Body of pancreas (tissue), 4 donors: ENCODE data around the gene PAK4. TPM values are rescaled to one million over a fixed set of nuclear protein-coding genes. Genes with fewer than 3 reads are reported as not detected.

Source experiments
- ATAC-seq: fragments of 150-250 bp; one replicate; pipeline ENCODE4 v1.9.1; 2016
- DNase-seq, 4 donors: peaks; one replicate each; pipeline ENCODE4 v3.0.0-alpha.2; 2019
- H3K27ac ChIP-seq, 4 donors: fragments of 200-600 bp; sonication (generic); 1 replicate in 3 of 4; 2 replicates in 1 of 4; pipeline versions ENCODE4 v1.5.1 to v1.6.1; 2016 to 2019; ENCODE audit warnings: mild to moderate bottlenecking in 1 of 4, mixed read lengths in 1 of 4, moderate library complexity in 1 of 4
- H3K27me3 ChIP-seq, 2 donors: fragments of 200-600 bp; sonication (generic); one replicate each; pipeline ENCODE4 v1.6.0; 2016; ENCODE audit warnings: mild to moderate bottlenecking in 1 of 2
- H3K36me3 ChIP-seq, 2 donors: fragments of 200-600 bp; sonication (generic); replicated peaks in 1 of 2; 2 replicates each; pipeline ENCODE4 v1.5.1; 2016; ENCODE audit warnings: low read depth in 2 of 2; ENCODE audit not compliant: insufficient read depth in 1 of 2
- H3K4me1 ChIP-seq: fragments of 200-600 bp; sonication (generic); one replicate; pipeline ENCODE4 v1.6.0; 2016
- H3K4me3 ChIP-seq, 2 donors: fragments of 200-600 bp; sonication (generic); 1 replicate in 1 of 2; 2 replicates in 1 of 2; pipeline ENCODE4 v1.5.1; 2016 to 2019
- H3K9me3 ChIP-seq, 3 donors: fragments of 200-600 bp; sonication (generic); 1 replicate in 2 of 3; 2 replicates in 1 of 3; pipeline ENCODE4 v1.5.1; 2016
- POLR2A ChIP-seq, 3 donors: fragments of 450-650 bp; IDR thresholded peaks; one replicate each; pipeline ENCODE4 v1.6.1; 2016; ENCODE audit warnings: antibody characterized with exemption in 3 of 3, mild to moderate bottlenecking in 2 of 3
- WGBS, 2 donors: methylation state at CpG; one replicate each; pipeline ENCODE4 v1.1.5; 2017; 5-methylcytosine and 5-hydroxymethylcytosine counted together
- intact Hi-C: fragments of 100-400 bp; cut with DNase I; formaldehyde crosslinking; loops from one replicate; pipeline ENCODE4 v1.15.1; 2023
- total RNA-seq, 2 donors: library from RNA; depleted of rRNA; stranded (reverse); fragments of >200 nt; gene quantifications; one replicate each; pipeline ENCODE4 v1.1.0, GENCODE V29; 2016
- TF ChIP-seq, protein P1 (sequence below), 7 experiments: fragments of 450-650 bp in 4 of 7; fragments of 200-600 bp in 3 of 7; sonication (generic) in 3 of 7; IDR thresholded peaks; one replicate each; pipeline ENCODE4 v1.5.1; 2016 to 2019; ENCODE audit warnings: antibody characterized with exemption in 7 of 7

PAK4 gene
- total RNA-seq, 2 donors from 2014 or later: 18.9 to 40.2 TPM

DNA sequence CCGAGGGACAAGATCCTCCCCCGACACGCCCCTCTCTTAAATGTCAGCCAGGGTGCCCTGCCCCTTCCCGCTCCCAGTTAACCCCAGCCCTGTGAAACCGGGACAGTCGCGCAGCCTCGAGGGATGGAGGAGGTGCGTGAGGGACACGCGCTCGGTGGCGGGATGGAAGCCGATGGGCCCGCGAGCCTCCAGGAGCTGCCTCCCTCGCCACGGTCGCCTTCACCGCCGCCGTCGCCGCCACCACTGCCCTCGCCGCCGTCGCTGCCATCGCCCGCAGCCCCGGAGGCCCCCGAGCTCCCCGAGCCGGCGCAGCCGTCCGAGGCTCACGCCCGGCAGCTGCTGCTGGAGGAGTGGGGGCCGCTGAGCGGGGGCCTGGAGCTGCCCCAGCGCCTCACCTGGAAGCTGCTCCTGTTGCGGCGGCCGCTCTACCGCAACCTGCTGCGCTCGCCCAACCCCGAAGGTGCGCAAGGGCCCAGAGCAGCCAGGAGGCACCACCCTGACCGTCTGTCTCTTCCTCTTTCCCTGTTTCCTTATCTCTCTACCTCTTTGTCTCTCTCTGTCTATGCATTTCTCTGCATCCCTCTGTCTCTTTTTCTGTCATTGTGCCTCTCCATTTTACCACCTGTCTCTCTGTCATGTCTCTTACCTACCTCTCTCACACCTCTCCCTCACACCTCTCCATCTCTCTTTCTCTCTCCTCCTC lies 71.4 kb downstream of the PAK4 start, which contains the start of gene NCCRP1:
TSS of gene NCCRP1 (plus strand) at position 105 of the 703 bp plus-strand sequence. CDS start at position 124, 19 bp downstream.
- Histone ChIP-seq H3K27ac (peak within 1 kb of the TSS; percentile 65 to 91 (median 82)), H3K27me3 (no peaks in the 10 kb centered on the region), H3K36me3 (no peaks in the 10 kb centered on the region), H3K4me3 (no peak within 1 kb of the TSS), H3K9me3 (no peaks in the 10 kb centered on the region), H3K4me1 (peaks cover 76% of the 10 kb centered on the region)
- TF ChIP-seq, protein P1, sequence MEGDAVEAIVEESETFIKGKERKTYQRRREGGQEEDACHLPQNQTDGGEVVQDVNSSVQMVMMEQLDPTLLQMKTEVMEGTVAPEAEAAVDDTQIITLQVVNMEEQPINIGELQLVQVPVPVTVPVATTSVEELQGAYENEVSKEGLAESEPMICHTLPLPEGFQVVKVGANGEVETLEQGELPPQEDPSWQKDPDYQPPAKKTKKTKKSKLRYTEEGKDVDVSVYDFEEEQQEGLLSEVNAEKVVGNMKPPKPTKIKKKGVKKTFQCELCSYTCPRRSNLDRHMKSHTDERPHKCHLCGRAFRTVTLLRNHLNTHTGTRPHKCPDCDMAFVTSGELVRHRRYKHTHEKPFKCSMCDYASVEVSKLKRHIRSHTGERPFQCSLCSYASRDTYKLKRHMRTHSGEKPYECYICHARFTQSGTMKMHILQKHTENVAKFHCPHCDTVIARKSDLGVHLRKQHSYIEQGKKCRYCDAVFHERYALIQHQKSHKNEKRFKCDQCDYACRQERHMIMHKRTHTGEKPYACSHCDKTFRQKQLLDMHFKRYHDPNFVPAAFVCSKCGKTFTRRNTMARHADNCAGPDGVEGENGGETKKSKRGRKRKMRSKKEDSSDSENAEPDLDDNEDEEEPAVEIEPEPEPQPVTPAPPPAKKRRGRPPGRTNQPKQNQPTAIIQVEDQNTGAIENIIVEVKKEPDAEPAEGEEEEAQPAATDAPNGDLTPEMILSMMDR (IDR thresholded peaks at IDR 0.05): no peak
- TF ChIP-seq POLR2A (IDR thresholded peaks at IDR 0.05): peak in 2 of 3 donors; percentile 20 to 25
- intact Hi-C loops: no loop called here
- ATAC-seq (no peak), DNase-seq (peak in 2 of 4 donors; percentile 47 to 48)
- 2 to 19% methylated on average over 12 to 50 of the region's 51 CpGs for WGBS, 2 donors

DNA sequence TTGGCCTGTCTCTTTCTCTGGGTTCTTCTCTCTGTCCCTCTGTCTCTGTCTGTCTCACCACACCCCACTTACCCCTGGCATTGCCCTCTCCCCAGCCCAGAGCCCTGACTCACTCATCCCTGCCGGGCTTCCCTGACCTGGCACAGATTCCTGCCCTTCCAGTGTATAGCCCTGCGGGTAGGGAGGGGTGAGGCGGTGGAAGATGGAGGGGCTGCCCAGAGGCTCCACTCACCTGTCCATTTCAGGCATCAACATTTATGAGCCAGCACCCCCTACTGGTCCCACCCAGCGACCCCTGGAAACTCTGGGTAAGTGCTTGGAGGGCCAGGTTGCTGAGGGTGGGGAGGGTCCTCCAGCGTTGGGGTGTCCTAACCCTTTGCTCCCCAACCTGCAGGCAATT lies 72.2 kb downstream of the PAK4 start:
- ATAC-seq (no peak), DNase-seq (peak; percentile 34 to 73 (median 49))
- WGBS, 2 donors: 23 to 30% methylated on average over 5 of the region's 5 CpGs
- intact Hi-C loops: no loop called here
- Histone ChIP-seq H3K27ac (peak overlapping the region; percentile 75 to 91 (median 82)), H3K4me3 (no peak overlapping the region), H3K36me3 (no peaks in the 10 kb centered on the region), H3K9me3 (no peaks in the 10 kb centered on the region), H3K4me1 (peaks cover 76% of the 10 kb centered on the region), H3K27me3 (no peaks in the 10 kb centered on the region)
- TF ChIP-seq POLR2A (IDR thresholded peaks at IDR 0.05): no peak
- TF ChIP-seq, protein P1 (IDR thresholded peaks at IDR 0.05): peak in 1 of 7 experiments; percentile 6

DNA sequence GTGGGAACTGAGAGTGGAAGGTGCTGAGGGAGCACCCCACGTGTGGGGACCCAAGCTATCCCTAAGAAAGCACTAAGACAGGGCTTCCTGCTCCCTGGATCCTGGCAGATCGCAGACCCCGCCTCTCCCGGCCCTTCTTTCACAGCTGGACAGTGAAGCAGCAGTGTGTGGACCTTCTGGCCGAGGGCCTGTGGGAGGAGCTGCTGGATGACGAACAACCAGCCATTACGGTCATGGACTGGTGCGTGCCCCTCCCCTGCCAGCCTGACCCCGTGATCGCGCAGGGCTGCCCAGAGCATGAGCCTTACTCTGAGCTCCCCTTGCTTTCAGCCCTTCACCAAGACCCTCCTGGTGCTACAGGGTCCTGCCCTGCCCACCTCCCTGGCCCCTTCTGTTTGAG lies 73.4 kb downstream of the PAK4 start:
- H3K4me3 ChIP-seq: no peak overlapping the region
- TF ChIP-seq, protein P1 (IDR thresholded peaks at IDR 0.05): no peak
- peak; percentile 38 to 60 (median 54) for TF ChIP-seq POLR2A (IDR thresholded peaks at IDR 0.05)
- peak overlapping the region; percentile 75 to 91 (median 82) for H3K27ac ChIP-seq
- no peaks in the 10 kb centered on the region for H3K9me3 ChIP-seq
- H3K36me3 ChIP-seq: no peaks in the 10 kb centered on the region
- ATAC-seq (peak; percentile 77), DNase-seq (peak; percentile 91 to 96 (median 96))
- H3K4me1 ChIP-seq: peaks cover 68% of the 10 kb centered on the region
- H3K27me3 ChIP-seq: no peaks in the 10 kb centered on the region
- intact Hi-C loops: no loop called here
- 33 to 42% methylated on average over 6 to 11 of the region's 11 CpGs for WGBS, 2 donors

DNA sequence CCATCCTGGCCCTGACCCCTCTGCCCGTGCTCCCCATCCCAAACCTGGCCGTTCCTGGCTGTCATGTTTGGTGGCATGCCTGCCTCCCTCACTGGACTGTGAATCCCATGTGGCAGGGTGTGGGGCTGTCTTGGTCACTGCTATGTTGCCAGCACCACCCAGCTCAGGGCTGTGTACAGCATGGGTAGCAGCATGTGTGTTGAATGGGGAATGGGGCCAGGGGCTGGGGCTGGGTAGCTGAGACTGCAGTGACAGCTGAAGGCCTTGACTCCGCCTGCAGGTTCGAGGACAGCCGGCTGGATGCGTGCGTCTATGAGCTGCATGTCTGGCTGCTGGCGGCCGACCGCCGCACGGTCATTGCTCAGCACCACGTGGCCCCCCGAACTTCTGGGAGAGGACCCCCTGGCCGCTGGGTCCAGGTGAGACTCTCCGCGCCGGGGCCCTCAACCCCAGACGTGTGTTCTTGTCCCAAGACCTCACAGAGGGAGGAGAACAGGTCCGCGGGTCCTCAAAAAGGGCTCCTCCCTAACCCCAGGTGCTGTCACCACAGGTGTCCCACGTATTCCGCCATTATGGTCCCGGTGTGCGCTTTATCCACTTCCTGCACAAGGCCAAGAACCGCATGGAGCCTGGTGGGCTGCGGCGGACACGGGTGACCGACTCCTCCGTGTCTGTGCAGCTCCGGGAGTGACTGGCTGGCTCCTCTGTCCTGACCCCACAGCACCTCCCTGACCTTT lies 74.6 kb downstream of the PAK4 start:
- Histone ChIP-seq H3K27ac (peak overlapping the region; percentile 66 to 91 (median 82)), H3K27me3 (no peaks in the 10 kb centered on the region), H3K9me3 (no peaks in the 10 kb centered on the region), H3K36me3 (no peaks in the 10 kb centered on the region), H3K4me1 (peaks cover 60% of the 10 kb centered on the region), H3K4me3 (no peak overlapping the region)
- WGBS, 2 donors: 34 to 69% methylated on average over 12 to 32 of the region's 32 CpGs
- ATAC-seq (peak; percentile 7), DNase-seq (peak; percentile 74 to 87 (median 83))
- TF ChIP-seq POLR2A (IDR thresholded peaks at IDR 0.05): peak in 2 of 3 donors; percentile 34 to 36
- TF ChIP-seq, protein P1 (IDR thresholded peaks at IDR 0.05): no peak
- intact Hi-C loops: no loop called here
